Tibial artery (tissue), 4 donors: ENCODE measurements around the gene SLC38A3.
A peak's percentile ranks its signal among the peaks of the same experiment; 100 is the strongest.

Experiments used
- DNase-seq, 2 donors: peaks; one replicate each; pipeline ENCODE4 v3.0.0-alpha.2; 2019
- H3K27ac ChIP-seq, 2 donors: fragments of 200-600 bp; sonication (generic) in 1 of 2; 1 replicate in 1 of 2; 2 replicates in 1 of 2; pipeline ENCODE4 v1.5.1; 2018 to 2019; ENCODE audit warnings: mild to moderate bottlenecking in 1 of 2
- H3K27me3 ChIP-seq, 2 donors: fragments of 200-600 bp; sonication (generic) in 1 of 2; one replicate each; pipeline versions ENCODE4 v1.5.1 to v1.6.0; 2016 to 2019
- H3K36me3 ChIP-seq, 3 donors: fragments of 200-600 bp; sonication (generic) in 2 of 3; one replicate each; pipeline ENCODE4 v1.5.1; 2016 to 2019; ENCODE audit warnings: mild to moderate bottlenecking in 2 of 3
- H3K4me1 ChIP-seq, 4 donors: fragments of 200-600 bp; sonication (generic) in 2 of 4; 1 replicate in 3 of 4; 2 replicates in 1 of 4; pipeline ENCODE4 v1.5.1; 2016 to 2019
- H3K4me3 ChIP-seq, 2 donors: fragments of 200-600 bp; sonication (generic) in 1 of 2; 1 replicate in 1 of 2; 2 replicates in 1 of 2; pipeline ENCODE4 v1.5.1; 2018 to 2019; ENCODE audit warnings: mild to moderate bottlenecking in 2 of 2
- H3K9me3 ChIP-seq, 3 donors: fragments of 200-600 bp; sonication (generic) in 1 of 3; one replicate each; pipeline ENCODE4 v1.5.1; 2016 to 2019
- intact Hi-C: fragments of 100-400 bp; cut with DNase I; formaldehyde crosslinking; loops from one replicate; pipeline ENCODE4 v1.15.0; 2023; ENCODE audit warnings: low total_unique reads
- TF ChIP-seq, protein P1 (sequence below), 2 experiments: fragments of 200-600 bp in 1 of 2; fragments of 450-650 bp in 1 of 2; IDR thresholded peaks; one replicate each; pipeline ENCODE4 v1.5.1; 2017 to 2019; ENCODE audit warnings: antibody characterized with exemption in 2 of 2, mild to moderate bottlenecking in 1 of 2, moderate library complexity in 1 of 2

Gene SLC38A3

DNA sequence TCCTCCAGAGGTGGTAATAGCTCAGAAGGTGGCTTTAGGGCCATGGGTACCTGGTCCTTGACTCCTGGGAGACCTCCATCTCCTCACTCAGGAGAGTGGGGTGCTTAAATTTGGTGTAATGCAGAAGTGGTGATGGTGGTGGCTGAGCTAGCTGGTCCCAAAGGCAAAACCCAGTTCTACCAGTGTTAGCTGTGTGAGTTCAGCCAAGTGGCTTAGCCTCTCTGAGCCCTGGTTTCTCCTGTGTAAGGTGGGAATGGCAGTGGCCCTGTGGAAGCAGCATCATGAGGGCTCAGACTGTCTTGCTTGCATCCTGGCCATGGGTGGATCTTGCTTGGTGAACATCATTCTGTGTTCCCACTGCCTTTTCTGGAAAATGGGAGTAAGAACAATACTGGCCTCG lies 40.6 kb upstream of the SLC38A3 start:
- peak overlapping the region; percentile 70 to 87 for H3K27ac ChIP-seq
- intact Hi-C loops, result no loop called here
- H3K27me3 ChIP-seq, result no peaks in the 10 kb centered on the region
- no peak for DNase-seq
- peaks cover 0 to 100% (median 100%) of the 10 kb centered on the region in 4 donors for H3K4me1 ChIP-seq
- peaks cover 0 to 10% (median 0%) of the 10 kb centered on the region in 3 donors for H3K36me3 ChIP-seq
- no peak overlapping the region for H3K4me3 ChIP-seq
- H3K9me3 ChIP-seq, result no peaks in the 10 kb centered on the region
- TF ChIP-seq, protein P1, sequence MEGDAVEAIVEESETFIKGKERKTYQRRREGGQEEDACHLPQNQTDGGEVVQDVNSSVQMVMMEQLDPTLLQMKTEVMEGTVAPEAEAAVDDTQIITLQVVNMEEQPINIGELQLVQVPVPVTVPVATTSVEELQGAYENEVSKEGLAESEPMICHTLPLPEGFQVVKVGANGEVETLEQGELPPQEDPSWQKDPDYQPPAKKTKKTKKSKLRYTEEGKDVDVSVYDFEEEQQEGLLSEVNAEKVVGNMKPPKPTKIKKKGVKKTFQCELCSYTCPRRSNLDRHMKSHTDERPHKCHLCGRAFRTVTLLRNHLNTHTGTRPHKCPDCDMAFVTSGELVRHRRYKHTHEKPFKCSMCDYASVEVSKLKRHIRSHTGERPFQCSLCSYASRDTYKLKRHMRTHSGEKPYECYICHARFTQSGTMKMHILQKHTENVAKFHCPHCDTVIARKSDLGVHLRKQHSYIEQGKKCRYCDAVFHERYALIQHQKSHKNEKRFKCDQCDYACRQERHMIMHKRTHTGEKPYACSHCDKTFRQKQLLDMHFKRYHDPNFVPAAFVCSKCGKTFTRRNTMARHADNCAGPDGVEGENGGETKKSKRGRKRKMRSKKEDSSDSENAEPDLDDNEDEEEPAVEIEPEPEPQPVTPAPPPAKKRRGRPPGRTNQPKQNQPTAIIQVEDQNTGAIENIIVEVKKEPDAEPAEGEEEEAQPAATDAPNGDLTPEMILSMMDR (IDR thresholded peaks at IDR 0.05), result no peak

GRCh38 chr3:50164984-50165909 lies 39.8 kb upstream of the SLC38A3 start:
- Histone ChIP-seq H3K4me1 (peaks cover 0 to 100% (median 98%) of the 10 kb centered on the region in 4 donors), H3K9me3 (no peaks in the 10 kb centered on the region), H3K36me3 (peaks cover 0 to 4% (median 0%) of the 10 kb centered on the region in 3 donors), H3K27ac (peak overlapping the region; percentile 70 to 87), H3K27me3 (no peaks in the 10 kb centered on the region), H3K4me3 (peak overlapping the region; percentile 18 to 29)
- TF ChIP-seq, protein P1 (IDR thresholded peaks at IDR 0.05), result no peak
- DNase-seq, result peak; percentile 57 to 92
- intact Hi-C loops, result no loop called here

DNA sequence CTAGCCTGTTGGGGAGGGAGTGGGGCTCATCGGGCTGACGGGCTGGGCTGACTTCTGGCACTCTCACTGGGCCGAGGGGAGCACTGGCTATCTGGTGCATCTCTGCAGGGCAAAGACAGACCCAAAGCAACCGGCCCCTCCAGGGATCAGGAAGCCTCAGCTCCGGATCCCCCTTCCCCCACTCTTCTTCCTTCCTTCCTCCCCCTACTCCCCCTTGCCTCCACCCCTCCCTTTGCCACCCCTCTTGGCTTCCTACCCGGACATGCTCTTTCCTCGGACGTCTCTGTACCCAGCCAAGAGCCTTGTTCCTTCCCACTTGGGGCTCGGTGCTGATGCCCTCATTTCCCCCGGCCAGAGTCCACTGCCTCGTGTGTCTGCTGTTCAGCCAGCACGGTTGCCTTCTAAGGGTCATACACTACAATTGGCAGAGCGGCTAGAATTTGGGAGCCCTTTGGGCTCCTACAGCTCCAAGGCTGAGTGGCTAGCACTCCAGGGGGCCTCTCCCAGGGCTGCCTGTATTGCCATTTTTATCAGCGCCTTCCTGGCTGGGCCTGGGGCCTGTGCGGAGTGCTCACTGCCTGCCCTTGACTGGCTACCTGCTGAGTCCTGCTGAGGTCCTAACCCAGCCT lies 39.0 kb upstream of the SLC38A3 start:
- H3K27ac ChIP-seq, result peak overlapping the region; percentile 70 to 87
- TF ChIP-seq, protein P1 (IDR thresholded peaks at IDR 0.05), result no peak
- peaks cover 0 to 99% (median 94%) of the 10 kb centered on the region in 4 donors for H3K4me1 ChIP-seq
- intact Hi-C loops, result no loop called here
- DNase-seq, result peak; percentile 35 to 89
- H3K36me3 ChIP-seq, result no peaks in the 10 kb centered on the region
- H3K9me3 ChIP-seq, result no peaks in the 10 kb centered on the region
- H3K27me3 ChIP-seq, result no peaks in the 10 kb centered on the region
- peak overlapping the region; percentile 18 to 29 for H3K4me3 ChIP-seq

GRCh38 chr3:50166620-50167019 lies 38.5 kb upstream of the SLC38A3 start:
- H3K9me3 ChIP-seq, result no peaks in the 10 kb centered on the region
- H3K27me3 ChIP-seq, result no peaks in the 10 kb centered on the region
- TF ChIP-seq, protein P1 (IDR thresholded peaks at IDR 0.05), result no peak
- H3K36me3 ChIP-seq, result no peaks in the 10 kb centered on the region
- intact Hi-C loops, result no loop called here
- peak overlapping the region in 1 of 2 donors; percentile 29 for H3K4me3 ChIP-seq
- DNase-seq, result no peak
- peaks cover 0 to 99% (median 91%) of the 10 kb centered on the region in 4 donors for H3K4me1 ChIP-seq
- peak overlapping the region; percentile 70 to 87 for H3K27ac ChIP-seq

GRCh38 chr3:50167069-50167840 lies 37.8 kb upstream of the SLC38A3 start:
- H3K27ac ChIP-seq, result peak overlapping the region; percentile 70 to 87
- no peaks in the 10 kb centered on the region for H3K36me3 ChIP-seq
- no peaks in the 10 kb centered on the region for H3K9me3 ChIP-seq
- TF ChIP-seq, protein P1 (IDR thresholded peaks at IDR 0.05), result no peak
- no peak overlapping the region for H3K4me3 ChIP-seq
- no peaks in the 10 kb centered on the region for H3K27me3 ChIP-seq
- DNase-seq, result no peak
- intact Hi-C loops, result no loop called here
- H3K4me1 ChIP-seq, result peaks cover 0 to 98% (median 87%) of the 10 kb centered on the region in 4 donors
